Gastrocnemius medialis (tissue), 4 donors: ENCODE results near the gene SMARCA2. TPM values are rescaled to one million over a fixed set of nuclear protein-coding genes. Genes with fewer than 3 reads are reported as not detected.

ENCODE experiments used
- ATAC-seq, 2 donors: fragments of 150-250 bp; one replicate each; pipeline ENCODE4 v1.9.1; 2016
- DNase-seq, 2 donors: peaks; one replicate each; pipeline ENCODE4 v3.0.0-alpha.2; 2019
- H3K27ac ChIP-seq, 4 donors: fragments of 200-600 bp; sonication (generic); 1 replicate in 1 of 4; 2 replicates in 3 of 4; pipeline ENCODE4 v1.5.1; 2016 to 2018; ENCODE audit warnings: mild to moderate bottlenecking in 2 of 4, moderate library complexity in 1 of 4
- H3K27me3 ChIP-seq, 3 donors: fragments of 200-600 bp; sonication (generic) in 2 of 3; 1 replicate in 1 of 3; 2 replicates in 2 of 3; pipeline versions ENCODE4 v1.5.1 to v1.6.0; 2016 to 2019; ENCODE audit warnings: mild to moderate bottlenecking in 1 of 3, moderate library complexity in 1 of 3
- H3K36me3 ChIP-seq, 2 donors: fragments of 200-600 bp; sonication (generic) in 1 of 2; one replicate each; pipeline ENCODE4 v1.5.1; 2017 to 2018
- H3K4me1 ChIP-seq, 2 donors: fragments of 200-600 bp; sonication (generic) in 1 of 2; one replicate each; pipeline ENCODE4 v1.5.1; 2016 to 2017; ENCODE audit warnings: mild to moderate bottlenecking in 2 of 2
- H3K4me3 ChIP-seq, 4 donors: fragments of 200-600 bp; sonication (generic) in 3 of 4; 1 replicate in 1 of 4; 2 replicates in 3 of 4; pipeline ENCODE4 v1.5.1; 2016 to 2019; ENCODE audit warnings: mild to moderate bottlenecking in 2 of 4
- H3K9me3 ChIP-seq, 3 donors: fragments of 200-600 bp; sonication (generic) in 2 of 3; 1 replicate in 1 of 3; 2 replicates in 2 of 3; pipeline ENCODE4 v1.5.1; 2016 to 2019
- POLR2A ChIP-seq, 2 donors: fragments of 450-650 bp; IDR thresholded peaks; one replicate each; pipeline ENCODE4 v1.6.1; 2017; ENCODE audit warnings: antibody characterized with exemption in 2 of 2, mild to moderate bottlenecking in 2 of 2, moderate library complexity in 2 of 2
- in situ Hi-C, 4 donors: fragments of 200-750 bp; cut with MboI; loops; one replicate each; pipeline versions ENCODE4 v1.15.0 to v1.8.0; 2017; ENCODE audit warnings: low sequenced_read_pairs in 4 of 4
- intact Hi-C: fragments of 100-400 bp; cut with DNase I; formaldehyde crosslinking; loops from one replicate; pipeline ENCODE4 v1.15.1; 2023; ENCODE audit warnings: low total_unique reads
- total RNA-seq, 4 donors: library from RNA; depleted of rRNA; stranded (reverse); fragments of >200 nt; gene quantifications; one replicate each; pipeline versions ENCODE4 v1.1.0 to v1.2.3, GENCODE V29; 2016
- TF ChIP-seq, protein P1 (sequence below), 5 experiments: fragments of 450-650 bp in 3 of 5; fragments of 200-600 bp in 2 of 5; sonication (generic) in 2 of 5; IDR thresholded peaks in 4 of 5; conservative IDR thresholded peaks in 1 of 5; 1 replicate in 4 of 5; 2 replicates in 1 of 5; pipeline ENCODE4 v1.5.1; 2016 to 2019; ENCODE audit warnings: antibody characterized with exemption in 5 of 5, mild to moderate bottlenecking in 3 of 5, moderate library complexity in 3 of 5

The SMARCA2 gene
- total RNA-seq, 4 donors from 2014 or later = 54.6 to 69.7 (median 63.0) TPM

DNA sequence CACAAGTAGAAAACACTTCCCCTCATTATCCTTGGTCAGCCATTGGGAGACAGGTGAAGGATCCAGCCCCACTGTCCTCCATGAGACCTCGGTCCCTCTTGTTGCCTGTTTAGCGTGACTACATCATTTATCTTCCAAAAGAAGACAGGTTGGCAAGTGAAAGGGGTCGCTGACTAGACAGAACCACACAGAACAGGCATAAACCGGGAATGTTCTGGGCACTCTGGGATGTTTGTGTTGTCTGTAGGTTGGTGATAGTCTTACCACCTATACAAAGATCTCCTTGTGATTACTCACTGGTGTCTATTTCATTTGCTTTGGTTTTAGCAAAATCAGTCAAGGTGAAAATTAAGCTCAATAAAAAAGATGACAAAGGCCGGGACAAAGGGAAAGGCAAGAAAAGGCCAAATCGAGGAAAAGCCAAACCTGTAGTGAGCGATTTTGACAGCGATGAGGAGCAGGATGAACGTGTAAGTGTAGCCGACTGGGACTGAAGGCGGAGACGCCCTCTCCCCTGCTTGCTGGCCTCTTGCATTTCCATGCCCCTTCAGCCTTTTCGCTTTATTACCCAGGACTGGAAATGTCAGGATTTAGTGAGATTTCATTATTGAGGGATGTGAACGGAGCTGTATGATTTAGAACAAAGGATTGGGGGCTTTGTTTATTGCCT, 175.9 kb downstream of the SMARCA2 start:
- ATAC-seq (no peak), DNase-seq (no peak)
- H3K27ac ChIP-seq = no peak overlapping the region
- intact Hi-C loops (no loop called here), in situ Hi-C loops (no loop called here)
- H3K36me3 ChIP-seq = peaks cover 4 to 79% of the 10 kb centered on the region in 2 donors
- H3K27me3 ChIP-seq = no peaks in the 10 kb centered on the region
- no peak overlapping the region for H3K4me3 ChIP-seq
- H3K9me3 ChIP-seq = no peaks in the 10 kb centered on the region
- no peaks in the 10 kb centered on the region for H3K4me1 ChIP-seq
- TF ChIP-seq, protein P1, sequence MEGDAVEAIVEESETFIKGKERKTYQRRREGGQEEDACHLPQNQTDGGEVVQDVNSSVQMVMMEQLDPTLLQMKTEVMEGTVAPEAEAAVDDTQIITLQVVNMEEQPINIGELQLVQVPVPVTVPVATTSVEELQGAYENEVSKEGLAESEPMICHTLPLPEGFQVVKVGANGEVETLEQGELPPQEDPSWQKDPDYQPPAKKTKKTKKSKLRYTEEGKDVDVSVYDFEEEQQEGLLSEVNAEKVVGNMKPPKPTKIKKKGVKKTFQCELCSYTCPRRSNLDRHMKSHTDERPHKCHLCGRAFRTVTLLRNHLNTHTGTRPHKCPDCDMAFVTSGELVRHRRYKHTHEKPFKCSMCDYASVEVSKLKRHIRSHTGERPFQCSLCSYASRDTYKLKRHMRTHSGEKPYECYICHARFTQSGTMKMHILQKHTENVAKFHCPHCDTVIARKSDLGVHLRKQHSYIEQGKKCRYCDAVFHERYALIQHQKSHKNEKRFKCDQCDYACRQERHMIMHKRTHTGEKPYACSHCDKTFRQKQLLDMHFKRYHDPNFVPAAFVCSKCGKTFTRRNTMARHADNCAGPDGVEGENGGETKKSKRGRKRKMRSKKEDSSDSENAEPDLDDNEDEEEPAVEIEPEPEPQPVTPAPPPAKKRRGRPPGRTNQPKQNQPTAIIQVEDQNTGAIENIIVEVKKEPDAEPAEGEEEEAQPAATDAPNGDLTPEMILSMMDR (IDR thresholded peaks at IDR 0.05 in 4 of 5, conservative IDR thresholded peaks at IDR 0.05 in 1 of 5) = no peak
- TF ChIP-seq POLR2A (IDR thresholded peaks at IDR 0.05) = no peak

DNA sequence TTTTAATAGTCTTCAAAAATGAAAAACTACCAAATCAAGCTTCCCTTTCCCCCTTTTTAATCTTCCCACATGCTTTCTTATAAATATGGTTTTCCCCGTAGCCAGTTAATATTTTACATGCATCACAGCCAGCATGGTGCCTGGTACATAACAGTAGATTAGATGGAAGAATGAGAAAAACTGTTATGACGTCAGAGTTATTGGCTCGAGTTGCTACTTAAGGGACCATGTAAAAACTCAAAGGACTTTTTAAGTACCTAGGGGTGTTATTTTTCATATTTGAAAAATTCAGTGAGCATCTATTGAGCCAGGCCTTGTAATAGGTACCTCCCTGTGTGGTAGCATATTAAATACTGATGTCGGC, 176.4 kb downstream of the SMARCA2 start:
- H3K4me1 ChIP-seq = no peaks in the 10 kb centered on the region
- no peaks in the 10 kb centered on the region for H3K27me3 ChIP-seq
- H3K36me3 ChIP-seq = peaks cover 4 to 74% of the 10 kb centered on the region in 2 donors
- no peak for DNase-seq
- no peak overlapping the region for H3K4me3 ChIP-seq
- ATAC-seq = no peak
- intact Hi-C loops (no loop called here), in situ Hi-C loops (no loop called here)
- no peaks in the 10 kb centered on the region for H3K9me3 ChIP-seq
- TF ChIP-seq, protein P1 (IDR thresholded peaks at IDR 0.05 in 4 of 5, conservative IDR thresholded peaks at IDR 0.05 in 1 of 5) = no peak
- TF ChIP-seq POLR2A (IDR thresholded peaks at IDR 0.05) = no peak
- no peak overlapping the region for H3K27ac ChIP-seq

DNA sequence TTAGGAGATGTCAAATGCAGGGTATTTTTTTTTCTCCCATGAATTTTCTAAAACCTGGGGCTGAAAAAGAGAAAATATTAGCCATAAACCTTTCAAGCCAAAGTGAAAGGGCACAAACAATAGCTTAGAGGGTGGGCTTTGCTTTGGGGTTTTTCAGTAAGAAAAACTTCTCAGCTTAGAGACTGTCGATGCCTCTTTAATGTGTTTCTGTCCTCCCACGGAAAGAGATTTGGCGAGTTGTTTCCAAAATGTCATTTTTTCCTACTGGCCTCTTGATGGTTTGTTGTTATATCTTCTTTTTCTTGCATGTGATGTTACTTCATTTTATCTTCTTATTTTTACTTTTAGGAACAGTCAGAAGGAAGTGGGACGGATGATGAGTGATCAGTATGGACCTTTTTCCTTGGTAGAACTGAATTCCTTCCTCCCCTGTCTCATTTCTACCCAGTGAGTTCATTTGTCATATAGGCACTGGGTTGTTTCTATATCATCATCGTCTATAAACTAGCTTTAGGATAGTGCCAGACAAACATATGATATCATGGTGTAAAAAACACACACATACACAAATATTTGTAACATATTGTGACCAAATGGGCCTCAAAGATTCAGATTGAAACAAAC, 177.3 kb downstream of the SMARCA2 start:
- Histone ChIP-seq H3K9me3 (no peaks in the 10 kb centered on the region), H3K4me1 (no peaks in the 10 kb centered on the region), H3K36me3 (peaks cover 4 to 65% of the 10 kb centered on the region in 2 donors), H3K27ac (no peak overlapping the region), H3K27me3 (no peaks in the 10 kb centered on the region), H3K4me3 (no peak overlapping the region)
- DNase-seq = no peak
- intact Hi-C loops = no loop called here
- TF ChIP-seq, protein P1 (IDR thresholded peaks at IDR 0.05 in 4 of 5, conservative IDR thresholded peaks at IDR 0.05 in 1 of 5) = no peak
- TF ChIP-seq POLR2A (IDR thresholded peaks at IDR 0.05) = no peak
- no peak for ATAC-seq
- in situ Hi-C loops = no loop called here

DNA sequence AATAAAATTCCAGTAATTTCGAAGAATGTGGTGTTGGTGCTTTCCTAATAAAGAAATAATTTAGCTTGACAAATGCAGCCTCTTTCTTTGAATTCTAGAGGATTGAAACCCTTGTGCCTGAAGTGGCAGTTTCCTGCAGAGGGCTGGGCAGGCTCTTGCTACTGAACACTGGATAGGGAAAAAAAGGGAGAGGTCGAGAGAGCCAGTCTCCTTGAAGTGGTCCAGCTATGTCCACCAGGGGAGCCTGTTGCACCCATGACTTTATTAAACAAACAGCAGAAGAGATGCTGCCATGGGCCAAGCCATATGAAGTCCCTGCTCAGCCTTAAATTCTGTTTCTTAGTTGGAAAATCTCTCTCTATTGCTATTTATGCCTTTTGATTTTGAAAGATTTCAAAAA, 178.4 kb downstream of the SMARCA2 start:
- DNase-seq (no peak), ATAC-seq (no peak)
- in situ Hi-C loops (no loop called here), intact Hi-C loops (no loop called here)
- Histone ChIP-seq H3K27me3 (no peaks in the 10 kb centered on the region), H3K36me3 (peaks cover 0 to 54% of the 10 kb centered on the region in 2 donors), H3K4me1 (no peaks in the 10 kb centered on the region), H3K9me3 (no peaks in the 10 kb centered on the region), H3K4me3 (no peak overlapping the region), H3K27ac (no peak overlapping the region)
- TF ChIP-seq POLR2A (IDR thresholded peaks at IDR 0.05) = no peak
- TF ChIP-seq, protein P1 (IDR thresholded peaks at IDR 0.05 in 4 of 5, conservative IDR thresholded peaks at IDR 0.05 in 1 of 5) = no peak
